ENCODE data around the gene RARRES2.
"Not testable (repeated sequence)": the region's sequence is repeated elsewhere in the genome, so short reads cannot be mapped to it uniquely, and the experiment has no call there.

Gene RARRES2

DNA sequence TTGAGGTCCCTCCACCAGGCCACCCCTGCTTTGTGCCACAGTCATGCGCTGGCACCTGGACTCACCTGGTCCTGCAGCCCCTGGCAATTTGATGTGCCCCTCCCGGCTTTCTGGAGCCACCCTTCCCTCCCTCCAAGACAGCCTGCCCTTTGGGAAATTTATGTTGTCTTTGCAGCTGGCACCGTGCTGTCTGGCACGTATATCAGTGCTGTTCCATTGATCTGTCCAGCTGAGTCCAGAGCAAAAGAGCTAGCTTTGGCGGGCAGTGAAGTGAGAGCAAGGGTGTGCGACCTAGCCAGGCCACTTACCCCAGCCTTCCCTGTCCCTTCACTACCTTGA is 5.7 kb downstream of the RARRES2 start:
- no peak for DNase-seq

DNA sequence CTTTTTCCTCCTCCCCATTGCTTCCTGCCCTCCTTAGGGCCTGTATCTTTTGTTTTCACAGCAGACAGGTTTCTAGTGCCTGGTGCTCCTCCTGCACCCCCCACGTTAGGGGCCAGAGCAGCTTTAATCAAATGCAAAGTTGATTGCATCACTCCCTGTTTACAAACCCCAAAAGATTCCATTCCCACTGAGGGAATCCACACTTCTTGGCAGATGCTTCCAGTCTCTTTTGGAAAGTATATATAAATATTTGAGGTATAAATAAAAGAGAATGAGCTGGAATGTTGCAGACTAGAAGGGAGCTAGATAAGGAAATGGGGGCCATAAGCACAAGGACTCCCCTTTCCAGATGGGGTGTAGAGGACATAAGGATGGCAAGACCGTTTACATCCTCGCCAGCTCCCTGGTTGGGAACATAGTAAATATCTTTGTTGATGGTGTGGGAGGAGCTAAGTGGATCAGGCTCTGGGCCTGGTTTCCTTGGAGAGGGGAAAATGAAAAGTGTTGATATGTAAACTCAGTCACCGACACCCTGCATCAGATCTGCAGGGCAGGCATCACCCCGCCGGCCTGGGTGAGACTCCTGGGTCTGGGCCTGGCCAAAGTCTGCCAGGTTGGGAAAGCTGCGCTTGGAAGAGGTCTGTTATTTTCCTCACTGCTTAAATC is 6.2 kb downstream of the RARRES2 start:
- DNase-seq, result no peak

DNA sequence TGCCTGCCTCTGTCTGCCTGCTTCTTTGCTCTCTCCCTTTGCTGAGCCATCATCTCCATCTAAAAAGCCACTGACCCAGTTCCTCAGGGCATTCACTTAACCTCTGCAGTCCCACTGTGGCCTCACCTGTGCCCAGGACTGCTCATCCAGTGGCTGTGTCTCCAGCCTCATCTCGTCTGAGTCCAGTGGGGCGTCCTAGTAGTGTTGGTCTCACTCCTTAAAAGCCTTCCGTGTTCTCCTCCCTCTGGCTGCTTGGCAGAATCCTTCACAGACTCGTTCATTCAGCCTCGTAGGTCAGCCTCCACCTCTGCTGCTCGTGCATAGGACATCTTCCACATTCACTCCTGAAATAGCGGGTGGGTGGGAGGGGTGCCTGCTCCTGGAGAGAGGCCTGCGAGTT is 7.3 kb downstream of the RARRES2 start:
- no peak for DNase-seq

GRCh38 chr7:150333659-150334058 is 7.8 kb downstream of the RARRES2 start:
- no peak for DNase-seq

DNA sequence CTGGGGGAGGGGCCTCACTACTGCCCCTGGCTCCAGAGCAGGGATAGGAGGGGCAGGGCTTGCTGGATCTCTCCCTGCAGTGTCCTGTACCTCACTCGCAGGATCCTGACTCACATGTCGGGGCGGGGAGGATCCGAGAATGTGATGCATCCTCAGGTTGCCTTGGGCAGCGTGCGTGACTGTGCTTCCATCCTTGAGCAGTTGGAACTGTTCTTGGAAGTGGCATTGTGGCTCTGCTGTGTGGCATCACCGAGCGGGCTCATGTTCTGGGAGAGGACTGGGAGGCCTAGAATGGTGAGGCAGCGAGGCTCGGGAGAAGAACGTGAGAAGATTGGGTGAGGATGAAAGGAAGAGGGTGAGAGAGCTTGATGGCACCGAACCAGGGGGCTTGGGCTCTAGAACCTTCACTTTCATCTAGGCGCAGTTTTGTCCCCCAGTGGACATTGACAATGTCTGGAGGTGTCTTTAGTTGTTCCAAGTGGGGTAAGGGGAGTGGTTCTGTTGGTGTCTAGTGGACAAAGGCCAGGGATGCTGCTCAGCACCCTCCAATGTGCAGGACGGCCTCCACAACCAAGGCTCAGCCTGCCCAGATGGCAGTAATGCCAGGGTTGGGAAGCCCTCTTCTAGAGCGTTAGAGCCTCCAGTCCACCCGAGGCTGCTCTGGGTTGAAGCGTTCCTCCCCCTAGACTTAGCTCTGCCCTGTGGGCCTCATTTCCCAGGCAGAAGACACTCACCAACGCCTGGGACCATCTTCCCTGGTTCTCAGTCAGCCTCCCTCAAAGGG is 8.4 kb downstream of the RARRES2 start:
- no peak for DNase-seq

- no peak for DNase-seq
Observed at GRCh38 chr7:150330211-150330885, 11.1 kb downstream of the RARRES2 start.

- peak in 1 of 2 experiments; percentile 24 for DNase-seq
Observed at GRCh38 chr7:150329331-150330120, 11.9 kb downstream of the RARRES2 start.

GRCh38 chr7:150327308-150327707 is 14.1 kb downstream of the RARRES2 start:
- no peak for DNase-seq

GRCh38 chr7:150326657-150327268 is 14.7 kb downstream of the RARRES2 start:
- DNase-seq, result no peak

DNA sequence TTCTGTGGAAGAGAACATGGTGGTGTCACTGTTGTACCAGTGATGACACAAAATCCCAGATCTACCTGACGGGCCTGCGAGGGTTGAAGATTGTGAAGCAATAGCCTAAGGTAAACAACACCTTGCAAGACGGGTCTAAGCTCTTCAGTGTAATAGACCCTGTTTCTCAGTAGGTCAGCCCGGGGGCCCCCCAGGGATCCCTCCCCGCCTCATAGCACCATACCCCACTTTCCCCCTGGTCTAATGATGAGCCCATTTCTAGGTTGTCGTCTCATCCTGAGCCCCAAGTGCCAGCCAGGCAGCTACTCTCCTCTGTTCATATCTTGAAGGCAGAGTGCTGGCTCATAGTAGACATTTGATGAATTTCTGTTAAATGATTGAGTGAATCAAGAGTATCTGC is 15.5 kb downstream of the RARRES2 start:
- no peak for DNase-seq

- no peak for DNase-seq
Observed at GRCh38 chr7:150325110-150325611, 16.3 kb downstream of the RARRES2 start.

DNA sequence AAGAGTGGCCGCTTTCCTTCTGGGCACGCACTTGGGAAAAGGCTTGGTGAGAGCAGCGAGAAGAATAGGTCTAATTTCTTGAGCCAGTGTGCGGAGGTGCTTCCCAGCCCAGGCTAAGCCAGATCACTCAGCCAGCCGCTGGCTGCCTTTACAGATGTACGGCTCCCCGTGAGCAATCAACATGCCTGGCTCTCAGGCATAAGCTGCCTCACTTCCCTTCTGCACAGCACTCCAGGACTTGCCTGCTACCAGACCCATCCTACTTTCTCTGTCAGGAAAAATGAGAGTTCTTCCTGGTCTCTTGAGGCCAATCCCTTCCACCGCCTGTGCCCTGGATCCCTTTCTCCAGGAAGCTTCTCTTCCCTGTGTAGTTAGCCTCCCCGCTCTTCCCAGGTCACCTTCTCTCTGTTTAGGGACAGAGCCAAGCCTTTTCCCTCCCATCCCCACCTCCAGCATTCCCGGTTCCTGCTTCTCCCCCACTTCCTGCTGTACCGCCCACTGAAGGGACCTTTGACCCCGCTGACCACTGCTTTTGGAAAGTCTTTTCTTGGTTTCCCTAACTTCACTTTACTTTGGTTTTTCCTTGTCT is 17.0 kb downstream of the RARRES2 start:
- DNase-seq, result peak in 1 of 2 experiments; percentile 15

DNA sequence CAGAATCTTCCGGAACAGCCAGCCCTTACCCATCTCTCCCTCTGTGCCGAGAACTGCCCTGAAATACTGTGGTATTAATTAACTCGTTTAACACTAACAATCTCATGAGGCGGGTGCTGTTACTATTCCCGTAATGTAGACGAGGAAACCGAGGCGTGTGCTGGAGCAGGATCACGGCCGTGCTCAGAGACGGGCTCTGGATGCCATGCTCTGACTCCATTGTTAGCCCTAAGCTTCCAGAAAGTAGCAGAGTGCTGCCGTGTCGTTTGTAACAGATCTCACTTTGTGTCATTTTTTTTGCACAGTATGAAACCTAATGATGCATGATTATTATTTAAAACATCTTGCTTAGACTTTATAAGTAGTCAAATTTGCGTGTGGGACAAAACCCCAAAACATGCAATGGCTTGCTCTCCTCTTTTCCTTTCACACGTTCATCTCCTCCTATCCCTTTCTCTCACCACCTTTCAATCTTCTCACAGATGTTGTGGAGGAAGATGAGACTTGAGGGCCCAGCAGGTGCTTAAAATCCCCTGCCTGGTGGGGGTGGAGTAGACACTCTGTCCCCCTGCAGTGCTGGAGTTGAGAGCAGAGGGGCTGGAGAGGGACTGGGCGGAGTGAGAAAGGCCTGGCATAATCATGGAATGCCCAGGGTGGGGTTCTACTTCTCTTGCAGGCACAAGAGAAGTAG is 17.6 kb downstream of the RARRES2 start:
- no peak for DNase-seq

DNA sequence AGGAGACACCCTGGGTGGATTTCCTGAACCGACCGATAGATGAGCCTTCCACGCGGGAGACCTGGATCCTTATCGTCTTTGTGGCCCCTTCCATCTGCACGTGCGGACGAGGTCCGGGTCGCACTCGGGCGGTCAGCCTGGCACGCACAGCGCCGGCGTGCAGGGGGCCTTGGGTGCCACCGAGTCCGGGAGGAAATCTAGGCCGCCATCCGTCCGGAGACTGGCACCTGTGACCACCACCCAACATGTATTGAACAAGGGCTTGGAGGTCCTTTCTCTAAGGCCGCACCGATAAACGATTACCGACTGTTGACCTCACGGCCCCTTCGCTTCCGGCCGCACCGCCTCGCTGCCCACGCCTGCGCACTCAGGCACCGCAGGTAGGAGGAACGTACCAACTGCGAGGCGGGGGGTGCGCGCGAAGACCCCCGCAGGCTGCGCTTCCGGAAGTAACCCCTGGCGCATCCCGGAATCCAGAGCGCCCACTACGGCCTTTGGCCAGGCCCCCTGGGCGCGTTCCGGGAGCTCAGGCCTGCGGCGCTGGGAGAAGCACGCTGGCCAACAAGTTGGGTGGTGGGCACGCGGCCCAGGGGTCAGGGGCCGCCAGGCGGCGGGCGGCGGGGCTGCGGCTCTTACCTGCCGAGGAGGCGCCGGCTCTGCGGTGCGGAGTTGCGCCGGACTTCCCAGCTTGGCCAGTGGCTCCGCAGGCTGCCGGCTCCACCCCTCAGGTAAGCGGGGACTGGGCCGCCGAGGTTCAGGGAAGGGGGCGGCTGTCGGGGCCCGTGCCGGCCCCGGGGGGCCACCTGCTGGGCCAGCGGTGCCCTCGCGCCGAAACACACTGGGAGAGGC is 18.4 kb downstream of the RARRES2 start, which contains the start of the genes ACTR3C and LRRC61:
Gene ACTR3C, minus strand, starts transcription at position 713 of the 849 bp plus-strand sequence. CDS start 28,249 bp downstream, outside the sequence.
Gene LRRC61, plus strand, starts transcription at position 523 of the 849 bp plus-strand sequence. CDS start 13,507 bp downstream, outside the sequence.
- peak; percentile 26 to 72 for DNase-seq

DNA sequence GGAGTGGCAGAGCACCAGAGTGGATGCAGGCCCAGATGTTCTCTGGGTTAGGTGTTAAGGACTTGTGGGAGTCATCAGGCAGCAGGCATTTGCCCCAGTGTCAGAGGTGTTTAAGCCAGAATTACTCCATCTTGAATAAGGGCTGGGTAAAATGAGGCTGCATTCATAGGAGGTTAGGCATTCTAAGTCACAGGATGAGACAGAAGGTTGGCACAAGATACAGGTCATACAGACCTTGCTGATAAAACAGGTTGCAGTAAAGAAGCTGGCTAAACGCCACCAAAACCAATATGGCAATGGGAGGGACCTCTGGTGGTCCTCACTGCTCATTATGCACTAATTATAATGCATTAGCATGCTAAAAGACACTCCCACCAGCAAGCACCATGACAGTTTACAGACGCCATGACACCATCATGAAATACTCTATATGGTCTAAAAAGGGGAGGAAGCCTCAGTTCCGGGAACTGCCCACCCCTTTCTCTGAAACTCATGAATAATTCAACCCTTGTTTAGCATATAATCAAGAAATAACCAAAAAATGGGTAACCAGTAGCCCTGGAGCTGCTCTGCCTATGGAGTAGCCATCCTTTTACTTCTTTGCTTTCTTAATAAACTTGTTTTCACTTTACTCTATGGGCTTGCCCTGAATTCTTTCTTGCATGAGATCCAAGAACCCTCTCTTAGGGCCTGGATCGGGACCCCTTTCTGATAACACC is 19.2 kb downstream of the RARRES2 start:
- DNase-seq, result peak in 1 of 2 experiments; percentile 9

GRCh38 chr7:150321788-150322113 is 19.7 kb downstream of the RARRES2 start:
- no peak for DNase-seq

- peak in 1 of 2 experiments; percentile 19 for DNase-seq
Observed at GRCh38 chr7:150317748-150318444, 23.5 kb downstream of the RARRES2 start.

DNA sequence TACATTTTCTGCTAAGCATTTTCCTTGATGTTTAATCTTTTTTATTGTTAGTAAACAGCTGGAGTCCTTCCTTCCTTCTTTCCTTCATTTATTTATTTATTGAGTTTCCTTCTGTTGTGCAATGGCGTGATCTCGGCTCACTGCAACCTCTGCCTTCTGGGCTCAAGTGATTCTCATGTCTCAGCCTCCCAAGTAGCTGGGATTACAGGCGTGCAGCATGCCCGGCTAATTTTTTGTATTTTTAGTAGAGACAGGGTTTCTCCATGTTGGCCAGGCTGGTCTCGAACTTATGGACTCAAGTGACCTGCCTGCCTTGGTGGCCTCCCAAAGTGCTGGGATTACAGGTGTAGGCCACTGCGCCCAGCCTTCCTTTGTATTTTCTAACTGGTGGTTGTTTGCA is 24.4 kb downstream of the RARRES2 start:
- DNase-seq, result not testable (repeated sequence)

Data from NCI-H446 (cell line).